H9 (cell line): ENCODE measurements around the gene CDC42EP3. TPM values are rescaled to one million over a fixed set of nuclear protein-coding genes. Genes with fewer than 3 reads are reported as not detected.

Experiments
- DNase-seq: peaks from one replicate; pipeline ENCODE4 v3.0.0-alpha.2; 2017
- H2AFZ ChIP-seq: one replicate; pipeline ENCODE4 v1.6.1; 2013; ENCODE audit warnings: mild to moderate bottlenecking, low read length, control low read depth, moderate library complexity
- H2AK5ac ChIP-seq: 2 replicates; pipeline ENCODE4 v1.6.1; 2013; ENCODE audit warnings: low read length, control low read depth, mixed read lengths; ENCODE audit not compliant: insufficient read length
- H2BK120ac ChIP-seq: one replicate; pipeline ENCODE4 v1.6.1; 2013; ENCODE audit warnings: low read depth, mild to moderate bottlenecking, low read length, control low read depth, inconsistent platforms; ENCODE audit not compliant: poor library complexity, severe bottlenecking
- H2BK12ac ChIP-seq: 2 replicates; pipeline ENCODE4 v1.6.1; 2013; ENCODE audit warnings: low read length, control low read depth, mixed read lengths, low read depth; ENCODE audit not compliant: insufficient read length
- H2BK15ac ChIP-seq: 2 replicates; pipeline ENCODE4 v1.6.1; 2013; ENCODE audit warnings: low read depth, low read length, control low read depth
- H2BK20ac ChIP-seq: one replicate; pipeline ENCODE4 v1.6.1; 2013; ENCODE audit warnings: low read depth, mild to moderate bottlenecking, low read length, control low read depth, inconsistent platforms; ENCODE audit not compliant: poor library complexity, severe bottlenecking
- H2BK5ac ChIP-seq: 2 replicates; pipeline ENCODE4 v1.6.1; 2013; ENCODE audit warnings: low read length, control low read depth, mixed read lengths; ENCODE audit not compliant: insufficient read length
- H3K14ac ChIP-seq: 2 replicates; pipeline ENCODE4 v1.6.1; 2013; ENCODE audit warnings: low read length, control low read depth; ENCODE audit not compliant: insufficient read depth
- H3K18ac ChIP-seq: 2 replicates; pipeline ENCODE4 v1.6.1; 2013; ENCODE audit warnings: low read depth, mild to moderate bottlenecking, mixed read lengths, low read length, control low read depth; ENCODE audit not compliant: insufficient read length
- H3K23ac ChIP-seq: 2 replicates; pipeline ENCODE4 v1.6.1; 2013; ENCODE audit warnings: low read length, control low read depth, mixed read lengths, low read depth; ENCODE audit not compliant: insufficient read length
- H3K23me2 ChIP-seq: 2 replicates; pipeline ENCODE4 v1.6.1; 2013; ENCODE audit warnings: low read depth, mild to moderate bottlenecking, mixed read lengths, low read length, control low read depth; ENCODE audit not compliant: insufficient read length, poor library complexity, severe bottlenecking
- H3K27ac ChIP-seq: 2 replicates; pipeline ENCODE4 v1.5.1; 2013; ENCODE audit warnings: low read length, control low read depth, mixed read lengths, low read depth; ENCODE audit not compliant: insufficient read length
- H3K27me3 ChIP-seq: 2 replicates; pipeline ENCODE4 v1.6.1; 2013; ENCODE audit warnings: low read length, control low read depth, inconsistent platforms; ENCODE audit not compliant: insufficient read depth
- H3K4ac ChIP-seq: 2 replicates; pipeline ENCODE4 v1.6.1; 2013; ENCODE audit warnings: low read depth, mild to moderate bottlenecking, control low read depth, inconsistent platforms, low read length, moderate library complexity
- H3K4me1 ChIP-seq: 2 replicates; pipeline ENCODE4 v1.6.1; 2013; ENCODE audit warnings: low read length, control low read depth, inconsistent platforms; ENCODE audit not compliant: insufficient read depth
- H3K4me2 ChIP-seq: 2 replicates; pipeline ENCODE4 v1.6.1; 2013; ENCODE audit warnings: low read length, control low read depth, mixed read lengths; ENCODE audit not compliant: insufficient read length, insufficient read depth
- H3K56ac ChIP-seq: 2 replicates; pipeline ENCODE4 v1.6.1; 2013; ENCODE audit warnings: low read depth, mild to moderate bottlenecking, mixed read lengths, low read length, control low read depth; ENCODE audit not compliant: insufficient read length
- H3K79me1 ChIP-seq: 2 replicates; pipeline ENCODE4 v1.6.1; 2013; ENCODE audit warnings: low read depth, mild to moderate bottlenecking, moderate library complexity, low read length, control low read depth, inconsistent platforms; ENCODE audit not compliant: insufficient read depth, poor library complexity, severe bottlenecking
- H3K79me2 ChIP-seq: 2 replicates; pipeline ENCODE4 v1.6.1; 2013; ENCODE audit warnings: low read length, control low read depth, inconsistent platforms; ENCODE audit not compliant: insufficient read depth
- H3K9ac ChIP-seq: 2 replicates; pipeline ENCODE4 v1.6.1; 2013; ENCODE audit warnings: low read length, control low read depth, mixed read lengths; ENCODE audit not compliant: insufficient read length; ENCODE audit errors: extremely low read depth
- H3K9me3 ChIP-seq: one replicate; pipeline ENCODE4 v1.6.1; 2013; ENCODE audit warnings: low read depth, low read length, inconsistent platforms; ENCODE audit not compliant: control insufficient read depth
- H3T11ph ChIP-seq: one replicate; pipeline ENCODE4 v1.6.1; 2013; ENCODE audit warnings: mild to moderate bottlenecking, low read length, control low read depth, inconsistent platforms
- H4K20me1 ChIP-seq: one replicate; pipeline ENCODE4 v1.6.1; 2013; ENCODE audit not compliant: control insufficient read depth, insufficient read length, insufficient read depth
- H4K5ac ChIP-seq: 2 replicates; pipeline ENCODE4 v1.6.1; 2013; ENCODE audit warnings: low read depth, mild to moderate bottlenecking, mixed read lengths, low read length, control low read depth; ENCODE audit not compliant: insufficient read length
- H4K8ac ChIP-seq: replicated peaks from 2 replicates; pipeline ENCODE4 v1.6.1; 2013; ENCODE audit warnings: low read length, control low read depth, mixed read lengths, low read depth; ENCODE audit not compliant: insufficient read length
- H4K91ac ChIP-seq: 2 replicates; pipeline ENCODE4 v1.6.1; 2013; ENCODE audit warnings: low read depth, mild to moderate bottlenecking, moderate library complexity, mixed read lengths, low read length, control low read depth; ENCODE audit not compliant: insufficient read length
- H3K27ac Mint-ChIP-seq, 3 experiments: 2 replicates in 2 of 3; 3 replicates in 1 of 3; pipeline ENCODE4 v1.8.0; 2020 to 2021; ENCODE audit warnings: mixed read lengths in 3 of 3, mild to moderate bottlenecking in 1 of 3, moderate library complexity in 1 of 3
- H3K27me3 Mint-ChIP-seq: 2 replicates; pipeline ENCODE4 v1.8.0; 2021; ENCODE audit warnings: low read depth, mild to moderate bottlenecking, moderate library complexity, mixed read lengths
- H3K36me3 Mint-ChIP-seq, 3 experiments: 2 replicates in 2 of 3; 3 replicates in 1 of 3; pipeline ENCODE4 v1.8.0; 2020 to 2021; ENCODE audit warnings: low read depth in 3 of 3, mixed read lengths in 3 of 3; ENCODE audit not compliant: insufficient read depth in 1 of 3
- H3K4me1 Mint-ChIP-seq, 2 experiments: 2 replicates each; pipeline ENCODE4 v1.8.0; 2020; ENCODE audit warnings: mixed read lengths in 2 of 2
- H3K4me3 Mint-ChIP-seq, 2 experiments: 2 replicates in 1 of 2; 3 replicates in 1 of 2; pipeline ENCODE4 v1.8.0; 2020 to 2021; ENCODE audit warnings: mild to moderate bottlenecking in 2 of 2, mixed read lengths in 2 of 2, moderate library complexity in 1 of 2
- H3K9me3 Mint-ChIP-seq, 2 experiments: 2 replicates in 1 of 2; 3 replicates in 1 of 2; pipeline ENCODE4 v1.8.0; 2020; ENCODE audit warnings: mild to moderate bottlenecking in 2 of 2, mixed read lengths in 2 of 2, moderate library complexity in 1 of 2
- WGBS: extraction: QIAGEN DNeasy Blood & Tissue Kit; methylation state at CpG from one replicate; pipeline ENCODE4 v1.1.7; 2013; ENCODE audit warnings: missing lambda C conversion rate, low lambda C conversion rate, mixed read lengths; ENCODE audit not compliant: insufficient read length; ENCODE audit errors: extremely low coverage; 5-methylcytosine and 5-hydroxymethylcytosine counted together
- total RNA-seq: library from RNA; stranded (reverse); gene quantifications from 2 replicates; pipeline ENCODE4 v1.2.1, GENCODE V29; 2021
- TF ChIP-seq, protein P1 (sequence below): fragments of 200-600 bp; sonication (generic); conservative IDR thresholded peaks from 3 replicates; pipeline ENCODE4 v1.8.0; 2021; ENCODE audit warnings: antibody characterized with exemption, mild to moderate bottlenecking

The CDC42EP3 gene
- total RNA-seq, 1 experiment from 2014 or later, result 61.5 TPM

- H3T11ph ChIP-seq, result no peak overlapping the region
- H3K56ac ChIP-seq, result no peak overlapping the region
- no peak overlapping the region for H3K23ac ChIP-seq
- H3K9me3 ChIP-seq, result no peaks in the 10 kb centered on the region
- WGBS, result no CpG with 5 or more reads among the region's 1 CpG
- no peaks in the 10 kb centered on the region for H3K79me2 ChIP-seq
- no peak overlapping the region for H3K4ac ChIP-seq
- H3K4me2 ChIP-seq, result no peak overlapping the region
- H4K20me1 ChIP-seq, result no peaks in the 10 kb centered on the region
- Mint-ChIP-seq H3K9me3 (no peaks in the 10 kb centered on the region), H3K4me3 (no peak overlapping the region), H3K27me3 (peaks cover 2% of the 10 kb centered on the region), H3K4me1 (0 out of 4 replicates have a peak, but pooled peaks cover 2 to 3% of the 10 kb centered on the region in 2 experiments), H3K36me3 (no peaks in the 10 kb centered on the region), H3K27ac (no peak overlapping the region)
- H3K79me1 ChIP-seq, result no peaks in the 10 kb centered on the region
- H3K18ac ChIP-seq, result no peak overlapping the region
- no peak overlapping the region for H2AK5ac ChIP-seq
- H3K4me1 ChIP-seq, result no peaks in the 10 kb centered on the region
- H4K5ac ChIP-seq, result no peak overlapping the region
- no peak overlapping the region for H2BK5ac ChIP-seq
- DNase-seq, result no peak
- H3K27ac ChIP-seq, result no peak overlapping the region
- H3K14ac ChIP-seq, result no peak overlapping the region
- no peak overlapping the region for H2BK120ac ChIP-seq
- no peak overlapping the region for H2BK12ac ChIP-seq
- H2BK20ac ChIP-seq, result no peak overlapping the region
- no peak overlapping the region for H2BK15ac ChIP-seq
- no peaks in the 10 kb centered on the region for H3K27me3 ChIP-seq
- TF ChIP-seq, protein P1, sequence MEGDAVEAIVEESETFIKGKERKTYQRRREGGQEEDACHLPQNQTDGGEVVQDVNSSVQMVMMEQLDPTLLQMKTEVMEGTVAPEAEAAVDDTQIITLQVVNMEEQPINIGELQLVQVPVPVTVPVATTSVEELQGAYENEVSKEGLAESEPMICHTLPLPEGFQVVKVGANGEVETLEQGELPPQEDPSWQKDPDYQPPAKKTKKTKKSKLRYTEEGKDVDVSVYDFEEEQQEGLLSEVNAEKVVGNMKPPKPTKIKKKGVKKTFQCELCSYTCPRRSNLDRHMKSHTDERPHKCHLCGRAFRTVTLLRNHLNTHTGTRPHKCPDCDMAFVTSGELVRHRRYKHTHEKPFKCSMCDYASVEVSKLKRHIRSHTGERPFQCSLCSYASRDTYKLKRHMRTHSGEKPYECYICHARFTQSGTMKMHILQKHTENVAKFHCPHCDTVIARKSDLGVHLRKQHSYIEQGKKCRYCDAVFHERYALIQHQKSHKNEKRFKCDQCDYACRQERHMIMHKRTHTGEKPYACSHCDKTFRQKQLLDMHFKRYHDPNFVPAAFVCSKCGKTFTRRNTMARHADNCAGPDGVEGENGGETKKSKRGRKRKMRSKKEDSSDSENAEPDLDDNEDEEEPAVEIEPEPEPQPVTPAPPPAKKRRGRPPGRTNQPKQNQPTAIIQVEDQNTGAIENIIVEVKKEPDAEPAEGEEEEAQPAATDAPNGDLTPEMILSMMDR, result no peak
- no peaks in the 10 kb centered on the region for H3K23me2 ChIP-seq
- no peak overlapping the region for H4K91ac ChIP-seq
- H3K9ac ChIP-seq, result no peak overlapping the region
- no peak overlapping the region for H4K8ac ChIP-seq
- no peak overlapping the region for H2AFZ ChIP-seq
Measured at GRCh38 chr2:37630301-37630700, 41.1 kb downstream of the CDC42EP3 start.
